OCI-LY3 (cell line): Measurements from ENCODE around the gene HOXC11.

Experiments
- CTCF ChIP-seq: fragments of 200-600, 300-600 bp; sonication (generic); IDR thresholded peaks from 2 replicates; pipeline ENCODE4 v1.5.1; 2014; ENCODE audit warnings: antibody characterized with exemption, low read length, low read depth
- EZH2phosphoT487 ChIP-seq: fragments of 200-600 bp; shearing (Covaris generic); IDR thresholded peaks from 2 replicates; pipeline ENCODE4 v1.6.1; 2018; ENCODE audit warnings: antibody characterized with exemption, mixed run types, low read depth

- TF ChIP-seq CTCF (no peak), EZH2phosphoT487 (no peak)
Observed at GRCh38 chr12:53992377-53992889, 19.5 kb downstream of the HOXC11 start.
